ENCODE data around the gene FXYD6. TPM values are rescaled to one million over a fixed set of nuclear protein-coding genes. Genes with fewer than 3 reads are reported as not detected.

The FXYD6 gene
- total and polyA plus RNA-seq, 4 donors = 4.7 to 22.5 (median 12.3) TPM

DNA sequence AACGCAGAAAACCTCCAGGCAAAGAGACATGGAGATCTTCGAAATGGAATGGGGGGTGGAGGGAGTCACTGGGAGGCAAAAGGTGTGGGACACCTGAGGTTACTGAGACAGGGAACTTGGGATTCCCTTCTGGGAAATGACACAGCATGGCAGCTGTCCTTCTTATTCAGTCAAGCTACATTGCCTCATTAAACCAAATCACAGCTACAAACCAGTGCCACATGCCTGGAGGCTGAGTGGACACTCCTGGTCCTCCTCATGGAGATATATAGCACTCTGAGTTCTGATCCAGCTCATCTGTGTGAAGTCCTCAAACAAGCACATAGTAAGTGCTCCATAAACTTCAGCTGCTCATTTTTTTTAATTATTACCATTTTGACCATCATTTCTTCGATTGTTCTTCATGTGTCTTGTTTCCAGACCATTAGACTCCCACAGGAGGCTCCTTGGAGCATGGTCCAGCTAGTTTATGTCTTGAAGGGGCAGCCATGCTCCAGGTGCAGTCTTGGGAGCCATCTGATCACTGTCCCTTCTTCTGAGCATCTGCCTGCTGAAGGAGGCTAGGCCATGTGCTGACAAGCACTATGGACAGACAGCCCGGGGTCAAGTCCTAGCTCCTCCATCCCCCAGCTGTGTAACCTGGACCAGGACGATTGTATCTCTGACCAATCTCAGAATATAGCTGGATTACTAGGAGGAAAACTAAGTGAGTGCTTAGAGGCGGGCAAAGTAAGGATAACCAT, 42.2 kb downstream of the FXYD6 start:
- no peak for DNase-seq (ENCODE audit: low spot score)
- H3K36me3 ChIP-seq (ENCODE audit: control insufficient read depth in 4 of 4, insufficient read depth in 3 of 4, low read depth in 1 of 4, low read length in 3 of 4) = no peaks in the 10 kb centered on the region
- TF ChIP-seq TAF1 (conservative IDR thresholded peaks at IDR 0.05) (no peak), GABPA (IDR thresholded peaks at IDR 0.05 in 1 of 2, conservative IDR thresholded peaks at IDR 0.05 in 1 of 2) (no peak), FOXA2 (IDR thresholded peaks at IDR 0.05) (no peak), HNF4A (conservative IDR thresholded peaks at IDR 0.05) (no peak), NR2F2 (IDR thresholded peaks at IDR 0.05) (no peak), HNF4G (IDR thresholded peaks at IDR 0.05) (no peak), RXRA (IDR thresholded peaks at IDR 0.05) (no peak), RAD21 (IDR thresholded peaks at IDR 0.05) (no peak), YY1 (IDR thresholded peaks at IDR 0.05) (no peak)
- TF ChIP-seq, protein P1, sequence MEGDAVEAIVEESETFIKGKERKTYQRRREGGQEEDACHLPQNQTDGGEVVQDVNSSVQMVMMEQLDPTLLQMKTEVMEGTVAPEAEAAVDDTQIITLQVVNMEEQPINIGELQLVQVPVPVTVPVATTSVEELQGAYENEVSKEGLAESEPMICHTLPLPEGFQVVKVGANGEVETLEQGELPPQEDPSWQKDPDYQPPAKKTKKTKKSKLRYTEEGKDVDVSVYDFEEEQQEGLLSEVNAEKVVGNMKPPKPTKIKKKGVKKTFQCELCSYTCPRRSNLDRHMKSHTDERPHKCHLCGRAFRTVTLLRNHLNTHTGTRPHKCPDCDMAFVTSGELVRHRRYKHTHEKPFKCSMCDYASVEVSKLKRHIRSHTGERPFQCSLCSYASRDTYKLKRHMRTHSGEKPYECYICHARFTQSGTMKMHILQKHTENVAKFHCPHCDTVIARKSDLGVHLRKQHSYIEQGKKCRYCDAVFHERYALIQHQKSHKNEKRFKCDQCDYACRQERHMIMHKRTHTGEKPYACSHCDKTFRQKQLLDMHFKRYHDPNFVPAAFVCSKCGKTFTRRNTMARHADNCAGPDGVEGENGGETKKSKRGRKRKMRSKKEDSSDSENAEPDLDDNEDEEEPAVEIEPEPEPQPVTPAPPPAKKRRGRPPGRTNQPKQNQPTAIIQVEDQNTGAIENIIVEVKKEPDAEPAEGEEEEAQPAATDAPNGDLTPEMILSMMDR (IDR thresholded peaks at IDR 0.05; ENCODE audit: low read depth, low read length, missing input control) = no peak
- TF ChIP-seq, protein P2, sequence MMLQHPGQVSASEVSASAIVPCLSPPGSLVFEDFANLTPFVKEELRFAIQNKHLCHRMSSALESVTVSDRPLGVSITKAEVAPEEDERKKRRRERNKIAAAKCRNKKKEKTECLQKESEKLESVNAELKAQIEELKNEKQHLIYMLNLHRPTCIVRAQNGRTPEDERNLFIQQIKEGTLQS (IDR thresholded peaks at IDR 0.05) = no peak
- TF ChIP-seq, protein P3, sequence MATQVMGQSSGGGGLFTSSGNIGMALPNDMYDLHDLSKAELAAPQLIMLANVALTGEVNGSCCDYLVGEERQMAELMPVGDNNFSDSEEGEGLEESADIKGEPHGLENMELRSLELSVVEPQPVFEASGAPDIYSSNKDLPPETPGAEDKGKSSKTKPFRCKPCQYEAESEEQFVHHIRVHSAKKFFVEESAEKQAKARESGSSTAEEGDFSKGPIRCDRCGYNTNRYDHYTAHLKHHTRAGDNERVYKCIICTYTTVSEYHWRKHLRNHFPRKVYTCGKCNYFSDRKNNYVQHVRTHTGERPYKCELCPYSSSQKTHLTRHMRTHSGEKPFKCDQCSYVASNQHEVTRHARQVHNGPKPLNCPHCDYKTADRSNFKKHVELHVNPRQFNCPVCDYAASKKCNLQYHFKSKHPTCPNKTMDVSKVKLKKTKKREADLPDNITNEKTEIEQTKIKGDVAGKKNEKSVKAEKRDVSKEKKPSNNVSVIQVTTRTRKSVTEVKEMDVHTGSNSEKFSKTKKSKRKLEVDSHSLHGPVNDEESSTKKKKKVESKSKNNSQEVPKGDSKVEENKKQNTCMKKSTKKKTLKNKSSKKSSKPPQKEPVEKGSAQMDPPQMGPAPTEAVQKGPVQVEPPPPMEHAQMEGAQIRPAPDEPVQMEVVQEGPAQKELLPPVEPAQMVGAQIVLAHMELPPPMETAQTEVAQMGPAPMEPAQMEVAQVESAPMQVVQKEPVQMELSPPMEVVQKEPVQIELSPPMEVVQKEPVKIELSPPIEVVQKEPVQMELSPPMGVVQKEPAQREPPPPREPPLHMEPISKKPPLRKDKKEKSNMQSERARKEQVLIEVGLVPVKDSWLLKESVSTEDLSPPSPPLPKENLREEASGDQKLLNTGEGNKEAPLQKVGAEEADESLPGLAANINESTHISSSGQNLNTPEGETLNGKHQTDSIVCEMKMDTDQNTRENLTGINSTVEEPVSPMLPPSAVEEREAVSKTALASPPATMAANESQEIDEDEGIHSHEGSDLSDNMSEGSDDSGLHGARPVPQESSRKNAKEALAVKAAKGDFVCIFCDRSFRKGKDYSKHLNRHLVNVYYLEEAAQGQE (IDR thresholded peaks at IDR 0.05) = no peak
- TF ChIP-seq, protein P4, sequence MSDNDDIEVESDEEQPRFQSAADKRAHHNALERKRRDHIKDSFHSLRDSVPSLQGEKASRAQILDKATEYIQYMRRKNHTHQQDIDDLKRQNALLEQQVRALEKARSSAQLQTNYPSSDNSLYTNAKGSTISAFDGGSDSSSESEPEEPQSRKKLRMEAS (IDR thresholded peaks at IDR 0.05) = no peak
- TF ChIP-seq, protein P5, sequence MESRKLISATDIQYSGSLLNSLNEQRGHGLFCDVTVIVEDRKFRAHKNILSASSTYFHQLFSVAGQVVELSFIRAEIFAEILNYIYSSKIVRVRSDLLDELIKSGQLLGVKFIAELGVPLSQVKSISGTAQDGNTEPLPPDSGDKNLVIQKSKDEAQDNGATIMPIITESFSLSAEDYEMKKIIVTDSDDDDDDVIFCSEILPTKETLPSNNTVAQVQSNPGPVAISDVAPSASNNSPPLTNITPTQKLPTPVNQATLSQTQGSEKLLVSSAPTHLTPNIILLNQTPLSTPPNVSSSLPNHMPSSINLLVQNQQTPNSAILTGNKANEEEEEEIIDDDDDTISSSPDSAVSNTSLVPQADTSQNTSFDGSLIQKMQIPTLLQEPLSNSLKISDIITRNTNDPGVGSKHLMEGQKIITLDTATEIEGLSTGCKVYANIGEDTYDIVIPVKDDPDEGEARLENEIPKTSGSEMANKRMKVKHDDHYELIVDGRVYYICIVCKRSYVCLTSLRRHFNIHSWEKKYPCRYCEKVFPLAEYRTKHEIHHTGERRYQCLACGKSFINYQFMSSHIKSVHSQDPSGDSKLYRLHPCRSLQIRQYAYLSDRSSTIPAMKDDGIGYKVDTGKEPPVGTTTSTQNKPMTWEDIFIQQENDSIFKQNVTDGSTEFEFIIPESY (IDR thresholded peaks at IDR 0.05) = no peak
- H3K27me3 ChIP-seq (ENCODE audit: control insufficient read depth in 4 of 4, insufficient read depth in 4 of 4, low read length in 3 of 4) = no peaks in the 10 kb centered on the region
- no peaks in the 10 kb centered on the region for H3K9me3 ChIP-seq (ENCODE audit: control insufficient read depth in 4 of 4, low read length in 3 of 4)
- H3K9ac ChIP-seq (ENCODE audit: low read depth in 1 of 2, low read length in 2 of 2) = no peak overlapping the region
- H3K4me3 ChIP-seq (ENCODE audit: low read depth in 1 of 3, low read length in 3 of 3) = no peak overlapping the region
- H3K27ac ChIP-seq (ENCODE audit: low read depth in 1 of 2, low read length in 2 of 2) = no peak overlapping the region
- WGBS = 84% methylated on average over 6 of the region's 6 CpGs
- no peaks in the 10 kb centered on the region for H3K4me1 ChIP-seq (ENCODE audit: control insufficient read depth in 4 of 4, insufficient read depth in 4 of 4, low read length in 3 of 4)
